ENCODE results near the gene BFAR. TPM values are rescaled to one million over a fixed set of nuclear protein-coding genes. Genes with fewer than 3 reads are reported as not detected.

The BFAR gene
- 60.5 TPM for polyA plus RNA-seq (2013, experiment 1 of 2)
- 56.7 TPM for polyA plus RNA-seq (2013, experiment 2 of 2)

DNA sequence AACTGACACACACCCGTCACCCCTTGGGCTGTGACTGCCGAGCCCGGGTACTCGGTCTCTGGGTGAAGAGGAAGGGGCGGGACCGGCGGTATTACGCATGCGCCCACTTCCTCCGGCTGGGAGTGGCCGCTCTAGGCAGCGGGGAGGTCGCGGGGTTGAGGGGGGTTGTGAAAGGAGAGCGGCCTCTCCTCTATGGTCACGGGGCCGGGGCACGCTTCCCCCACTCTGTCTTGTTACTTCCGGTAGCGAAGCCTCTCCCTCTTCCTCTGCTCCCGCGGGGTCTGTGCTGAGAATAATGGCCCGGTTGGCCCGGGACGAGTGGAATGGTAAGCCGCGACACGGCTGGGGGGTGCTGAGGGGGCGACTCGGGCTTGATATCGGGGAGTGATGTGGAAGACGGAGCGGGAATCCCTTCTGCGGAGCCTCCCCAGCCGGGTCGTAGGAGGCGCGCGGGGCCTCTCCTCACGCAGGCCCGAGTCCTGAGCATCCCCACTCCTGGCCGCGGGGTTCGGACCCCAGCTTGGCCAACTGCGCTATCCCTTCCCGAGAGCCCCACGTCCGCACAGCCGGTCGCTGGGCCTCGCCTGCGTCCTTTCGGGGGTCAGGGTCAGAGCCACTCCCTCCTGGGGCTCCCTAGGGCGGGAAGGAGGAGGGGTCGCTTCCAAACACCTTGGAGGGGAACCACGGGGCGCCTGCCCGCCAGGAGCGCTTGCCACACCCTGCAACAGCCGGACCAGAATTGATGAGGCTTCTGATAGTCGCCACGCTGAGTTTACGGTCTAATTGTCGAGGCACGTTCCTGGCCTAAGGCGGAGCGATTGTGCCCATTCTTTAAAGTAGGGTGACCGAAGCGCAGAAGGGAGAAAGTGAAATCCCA lies at the start of gene BFAR:
BFAR (plus strand) TSS at position 259 of the 877 bp plus-strand sequence. CDS start 11,396 bp downstream, outside the sequence.
- Histone ChIP-seq H3K36me3 (ENCODE audit: control insufficient read depth, insufficient read depth, low read length) (peaks cover 21% of the 10 kb centered on the region), H3K27ac (ENCODE audit: low read depth, low read length, severe bottlenecking) (peak within 1 kb of the TSS; percentile 83), H3K4me3 (ENCODE audit: extremely low read depth, insufficient read depth, low read length, poor library complexity, severe bottlenecking) (peak within 1 kb of the TSS; percentile 97), H3K4me1 (ENCODE audit: control insufficient read depth, insufficient read depth, low read length, poor library complexity, severe bottlenecking) (peaks cover 18% of the 10 kb centered on the region), H3K9me3 (ENCODE audit: control insufficient read depth, low read length) (no peaks in the 10 kb centered on the region)
- 0% methylated on average over 47 to 52 of the region's 69 CpGs for WGBS, 2 experiments (ENCODE audit: insufficient coverage in 2 of 2)

- Histone ChIP-seq H3K27ac (ENCODE audit: low read depth, low read length, severe bottlenecking) (no peak overlapping the region), H3K4me1 (ENCODE audit: control insufficient read depth, insufficient read depth, low read length, poor library complexity, severe bottlenecking) (no peaks in the 10 kb centered on the region), H3K4me3 (ENCODE audit: extremely low read depth, insufficient read depth, low read length, poor library complexity, severe bottlenecking) (no peak overlapping the region), H3K36me3 (ENCODE audit: control insufficient read depth, insufficient read depth, low read length) (peaks cover 84% of the 10 kb centered on the region), H3K9me3 (ENCODE audit: control insufficient read depth, low read length) (no peaks in the 10 kb centered on the region)
- 96 to 100% methylated on average over 3 of the region's 3 CpGs for WGBS, 2 experiments (ENCODE audit: insufficient coverage in 2 of 2)
Observed at GRCh38 chr16:14585287-14585686, 47.5 kb upstream of the BFAR start.

GRCh38 chr16:14586637-14587305 lies 46.0 kb upstream of the BFAR start:
- Histone ChIP-seq H3K4me3 (ENCODE audit: extremely low read depth, insufficient read depth, low read length, poor library complexity, severe bottlenecking) (no peak overlapping the region), H3K36me3 (ENCODE audit: control insufficient read depth, insufficient read depth, low read length) (peaks cover 83% of the 10 kb centered on the region), H3K27ac (ENCODE audit: low read depth, low read length, severe bottlenecking) (no peak overlapping the region), H3K4me1 (ENCODE audit: control insufficient read depth, insufficient read depth, low read length, poor library complexity, severe bottlenecking) (no peaks in the 10 kb centered on the region), H3K9me3 (ENCODE audit: control insufficient read depth, low read length) (no peaks in the 10 kb centered on the region)
- no CpG with 5 or more reads among the region's 3 CpGs for WGBS, 2 experiments (ENCODE audit: insufficient coverage in 2 of 2)

DNA sequence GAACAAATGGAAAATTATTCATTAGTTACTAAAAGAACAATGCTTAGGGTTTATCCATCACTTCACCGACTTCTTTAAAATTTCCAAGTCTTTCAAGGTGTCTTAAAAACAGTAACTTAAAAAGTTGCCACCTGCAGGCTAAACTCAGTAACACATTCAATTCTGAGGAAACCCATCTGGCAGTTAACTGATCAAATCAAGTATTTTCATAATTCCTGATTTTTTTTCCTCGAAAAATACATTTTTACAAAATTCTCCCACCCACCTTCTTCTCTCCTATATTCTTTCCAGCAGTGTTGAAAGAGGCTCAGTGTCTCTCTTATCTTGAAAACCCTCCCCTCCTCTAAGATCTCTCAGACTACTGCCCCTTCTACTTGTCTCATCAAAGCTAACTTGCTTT lies 32.6 kb upstream of the BFAR start:
- Histone ChIP-seq H3K27ac (ENCODE audit: low read depth, low read length, severe bottlenecking) (no peak overlapping the region), H3K36me3 (ENCODE audit: control insufficient read depth, insufficient read depth, low read length) (peaks cover 81% of the 10 kb centered on the region), H3K4me1 (ENCODE audit: control insufficient read depth, insufficient read depth, low read length, poor library complexity, severe bottlenecking) (no peaks in the 10 kb centered on the region), H3K4me3 (ENCODE audit: extremely low read depth, insufficient read depth, low read length, poor library complexity, severe bottlenecking) (no peak overlapping the region), H3K9me3 (ENCODE audit: control insufficient read depth, low read length) (no peaks in the 10 kb centered on the region)
- WGBS, 2 experiments (ENCODE audit: insufficient coverage in 2 of 2), result 83 to 92% methylated on average over 2 of the region's 2 CpGs

- 79 to 93% methylated on average over 4 to 6 of the region's 6 CpGs for WGBS, 2 experiments (ENCODE audit: insufficient coverage in 2 of 2)
- H3K4me1 ChIP-seq (ENCODE audit: control insufficient read depth, insufficient read depth, low read length, poor library complexity, severe bottlenecking), result no peaks in the 10 kb centered on the region
- no peak overlapping the region for H3K27ac ChIP-seq (ENCODE audit: low read depth, low read length, severe bottlenecking)
- H3K4me3 ChIP-seq (ENCODE audit: extremely low read depth, insufficient read depth, low read length, poor library complexity, severe bottlenecking), result no peak overlapping the region
- no peaks in the 10 kb centered on the region for H3K9me3 ChIP-seq (ENCODE audit: control insufficient read depth, low read length)
- H3K36me3 ChIP-seq (ENCODE audit: control insufficient read depth, insufficient read depth, low read length), result peaks cover 81% of the 10 kb centered on the region
Observed at GRCh38 chr16:14602443-14602963, 30.2 kb upstream of the BFAR start.

DNA sequence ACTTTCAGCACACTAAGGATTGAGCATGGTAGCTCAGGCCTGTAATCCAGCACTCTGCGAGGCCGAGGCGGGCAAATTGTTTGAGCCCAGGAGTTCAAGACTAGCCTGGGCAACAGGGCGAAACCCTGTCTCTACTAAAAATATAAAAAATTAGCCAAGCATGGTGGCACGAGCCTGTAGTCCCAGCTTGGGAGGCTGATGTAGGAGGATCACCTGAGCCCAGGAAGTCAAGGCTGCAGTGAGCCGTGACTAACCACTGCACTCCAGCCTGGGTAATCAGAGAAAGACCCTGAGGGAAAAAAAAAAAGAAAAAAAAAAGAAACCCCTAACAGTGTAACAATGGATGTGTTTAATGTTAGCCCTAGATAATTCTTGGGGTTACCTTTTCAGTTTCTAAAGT lies 26.6 kb upstream of the BFAR start:
- Histone ChIP-seq H3K27ac (ENCODE audit: low read depth, low read length, severe bottlenecking) (no peak overlapping the region), H3K4me3 (ENCODE audit: extremely low read depth, insufficient read depth, low read length, poor library complexity, severe bottlenecking) (no peak overlapping the region), H3K4me1 (ENCODE audit: control insufficient read depth, insufficient read depth, low read length, poor library complexity, severe bottlenecking) (no peaks in the 10 kb centered on the region), H3K9me3 (ENCODE audit: control insufficient read depth, low read length) (no peaks in the 10 kb centered on the region), H3K36me3 (ENCODE audit: control insufficient read depth, insufficient read depth, low read length) (peaks cover 81% of the 10 kb centered on the region)
- 76 to 85% methylated on average over 3 to 5 of the region's 6 CpGs for WGBS, 2 experiments (ENCODE audit: insufficient coverage in 2 of 2)

DNA sequence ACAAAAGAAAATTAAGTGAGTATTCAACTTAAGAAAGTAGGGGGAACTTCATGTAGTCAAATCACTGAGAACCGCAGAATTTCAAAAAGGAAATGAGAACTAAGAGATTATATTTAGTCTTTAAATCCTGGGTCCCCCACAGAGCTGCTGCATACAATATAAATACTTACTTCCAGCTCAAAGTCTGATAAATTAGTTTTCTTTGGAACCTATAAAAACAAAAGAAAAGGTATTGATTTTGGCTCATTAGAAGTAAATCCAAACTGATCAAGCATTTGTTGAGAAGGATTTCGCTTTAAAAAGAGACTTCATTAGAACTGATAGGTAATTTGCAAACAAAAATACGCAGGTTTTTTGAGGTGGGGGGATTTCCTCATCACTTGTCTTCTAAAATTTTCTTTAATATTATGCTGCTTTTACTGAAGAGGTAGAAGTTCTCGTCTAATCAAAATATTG lies 24.6 kb upstream of the BFAR start:
- no peaks in the 10 kb centered on the region for H3K9me3 ChIP-seq (ENCODE audit: control insufficient read depth, low read length)
- H3K4me1 ChIP-seq (ENCODE audit: control insufficient read depth, insufficient read depth, low read length, poor library complexity, severe bottlenecking), result no peaks in the 10 kb centered on the region
- WGBS, 2 experiments (ENCODE audit: insufficient coverage in 2 of 2), result 100% methylated on average over 1 of the region's 4 CpGs
- no peak overlapping the region for H3K4me3 ChIP-seq (ENCODE audit: extremely low read depth, insufficient read depth, low read length, poor library complexity, severe bottlenecking)
- no peak overlapping the region for H3K27ac ChIP-seq (ENCODE audit: low read depth, low read length, severe bottlenecking)
- peaks cover 80% of the 10 kb centered on the region for H3K36me3 ChIP-seq (ENCODE audit: control insufficient read depth, insufficient read depth, low read length)

DNA sequence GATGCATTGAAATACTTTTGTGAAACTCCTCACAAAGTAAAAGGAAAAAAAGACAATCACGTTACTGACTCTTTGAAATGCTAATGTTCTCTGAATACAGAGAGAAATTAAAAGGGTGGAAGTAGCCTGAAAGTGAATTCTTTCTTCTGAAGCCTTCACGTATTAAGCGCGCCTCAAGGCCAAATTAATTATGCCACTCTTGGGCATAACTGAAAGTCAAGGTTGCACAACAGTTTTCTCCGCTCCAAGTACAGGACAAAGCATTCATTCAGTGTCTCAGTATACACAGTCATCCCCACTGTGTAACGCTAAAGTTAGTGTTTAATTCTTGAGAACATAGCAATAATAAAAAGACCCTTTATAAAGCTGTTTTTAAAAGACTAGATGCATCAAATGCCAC lies 24.1 kb upstream of the BFAR start:
- Histone ChIP-seq H3K27ac (ENCODE audit: low read depth, low read length, severe bottlenecking) (no peak overlapping the region), H3K4me1 (ENCODE audit: control insufficient read depth, insufficient read depth, low read length, poor library complexity, severe bottlenecking) (no peaks in the 10 kb centered on the region), H3K4me3 (ENCODE audit: extremely low read depth, insufficient read depth, low read length, poor library complexity, severe bottlenecking) (no peak overlapping the region), H3K36me3 (ENCODE audit: control insufficient read depth, insufficient read depth, low read length) (peaks cover 80% of the 10 kb centered on the region), H3K9me3 (ENCODE audit: control insufficient read depth, low read length) (no peaks in the 10 kb centered on the region)
- 91 to 93% methylated on average over 3 to 5 of the region's 6 CpGs for WGBS, 2 experiments (ENCODE audit: insufficient coverage in 2 of 2)

DNA sequence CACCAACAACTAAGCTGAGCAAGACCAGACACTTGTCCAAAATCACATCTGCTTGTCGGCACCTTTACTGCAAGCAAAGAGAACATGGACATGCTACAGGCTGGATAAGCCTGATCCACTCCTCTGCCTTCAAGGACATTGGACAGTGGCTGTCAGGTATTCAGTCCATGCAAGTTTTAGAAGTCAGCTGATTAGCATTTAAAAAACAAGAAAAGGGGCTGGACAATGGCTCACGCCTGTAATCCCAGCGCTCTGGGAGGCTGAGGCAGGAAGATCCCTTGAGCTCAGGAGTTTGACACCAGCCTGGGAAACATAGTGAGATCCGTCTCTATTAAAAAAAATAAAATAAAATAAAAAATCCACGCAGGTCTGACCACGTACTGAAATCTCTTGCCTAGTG lies 23.0 kb upstream of the BFAR start:
- no peaks in the 10 kb centered on the region for H3K4me1 ChIP-seq (ENCODE audit: control insufficient read depth, insufficient read depth, low read length, poor library complexity, severe bottlenecking)
- no peak overlapping the region for H3K27ac ChIP-seq (ENCODE audit: low read depth, low read length, severe bottlenecking)
- no peaks in the 10 kb centered on the region for H3K9me3 ChIP-seq (ENCODE audit: control insufficient read depth, low read length)
- peaks cover 82% of the 10 kb centered on the region for H3K36me3 ChIP-seq (ENCODE audit: control insufficient read depth, insufficient read depth, low read length)
- WGBS, 2 experiments (ENCODE audit: insufficient coverage in 2 of 2), result 92 to 94% methylated on average over 3 to 4 of the region's 6 CpGs
- no peak overlapping the region for H3K4me3 ChIP-seq (ENCODE audit: extremely low read depth, insufficient read depth, low read length, poor library complexity, severe bottlenecking)

DNA sequence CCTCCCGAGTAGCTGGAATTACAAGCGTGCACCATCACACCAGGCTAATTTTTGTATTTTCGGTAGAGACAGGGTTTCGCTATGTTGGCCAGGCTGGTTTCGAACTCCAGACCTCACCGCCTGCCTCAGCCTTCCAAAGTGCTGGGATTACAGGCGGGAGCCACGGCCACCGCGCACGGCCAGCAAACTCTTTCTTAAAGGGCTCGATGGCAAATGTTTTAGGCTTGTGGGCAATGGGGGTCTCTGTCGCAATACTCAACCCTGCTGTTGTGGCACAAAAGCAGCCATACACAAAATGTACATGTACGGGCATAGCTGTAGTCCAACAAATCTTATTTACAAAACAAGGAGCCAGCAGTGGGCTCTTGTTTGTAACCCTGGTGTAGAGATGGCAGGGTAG lies 21.1 kb upstream of the BFAR start:
- Histone ChIP-seq H3K9me3 (ENCODE audit: control insufficient read depth, low read length) (no peaks in the 10 kb centered on the region), H3K4me1 (ENCODE audit: control insufficient read depth, insufficient read depth, low read length, poor library complexity, severe bottlenecking) (no peaks in the 10 kb centered on the region), H3K4me3 (ENCODE audit: extremely low read depth, insufficient read depth, low read length, poor library complexity, severe bottlenecking) (no peak overlapping the region), H3K36me3 (ENCODE audit: control insufficient read depth, insufficient read depth, low read length) (peaks cover 83% of the 10 kb centered on the region), H3K27ac (ENCODE audit: low read depth, low read length, severe bottlenecking) (no peak overlapping the region)
- WGBS, 2 experiments (ENCODE audit: insufficient coverage in 2 of 2), result 98 to 99% methylated on average over 9 to 10 of the region's 14 CpGs

Data from mesodermal cell (in vitro differentiated cells).